NT2/D1 (cell line): Measurements from ENCODE around the gene PSMB5.

Experiments
- DNase-seq: peaks from one replicate; pipeline ENCODE4 v3.0.0-alpha.2; 2011; ENCODE audit warnings: low read depth, low spot score
- H3K27me3 ChIP-seq: 2 replicates; pipeline ENCODE4 v1.6.0; 2011; ENCODE audit warnings: mild to moderate bottlenecking; ENCODE audit not compliant: insufficient read length, insufficient read depth
- H3K36me3 ChIP-seq: 2 replicates; pipeline ENCODE4 v1.6.1; 2011; ENCODE audit warnings: mild to moderate bottlenecking, low read length, mixed read lengths; ENCODE audit not compliant: insufficient read depth, insufficient read length
- H3K4me1 ChIP-seq: 2 replicates; pipeline ENCODE4 v1.5.1; 2011; ENCODE audit not compliant: insufficient read depth, insufficient read length
- H3K4me3 ChIP-seq: 2 replicates; pipeline ENCODE4 v1.5.1; 2011; ENCODE audit warnings: low read depth; ENCODE audit not compliant: insufficient read length
- H3K9ac ChIP-seq: 2 replicates; pipeline ENCODE4 v1.6.0; 2011; ENCODE audit warnings: low read depth; ENCODE audit not compliant: insufficient read length
- H3K9me3 ChIP-seq: 2 replicates; pipeline ENCODE4 v1.5.1; 2011; ENCODE audit warnings: mild to moderate bottlenecking, low read length; ENCODE audit not compliant: insufficient read depth
- SUZ12 ChIP-seq: IDR thresholded peaks from 2 replicates; pipeline ENCODE4 v1.6.1; 2011; ENCODE audit not compliant: insufficient read length, insufficient read depth; ENCODE audit errors: extremely low read depth
- YY1 ChIP-seq: IDR thresholded peaks from 2 replicates; pipeline ENCODE4 v1.6.1; 2011; ENCODE audit not compliant: insufficient read length, insufficient read depth
- ZNF274 ChIP-seq: IDR thresholded peaks from 2 replicates; pipeline ENCODE4 v1.6.1; 2011; ENCODE audit warnings: mild to moderate bottlenecking, low read depth, low read length

PSMB5 gene

DNA sequence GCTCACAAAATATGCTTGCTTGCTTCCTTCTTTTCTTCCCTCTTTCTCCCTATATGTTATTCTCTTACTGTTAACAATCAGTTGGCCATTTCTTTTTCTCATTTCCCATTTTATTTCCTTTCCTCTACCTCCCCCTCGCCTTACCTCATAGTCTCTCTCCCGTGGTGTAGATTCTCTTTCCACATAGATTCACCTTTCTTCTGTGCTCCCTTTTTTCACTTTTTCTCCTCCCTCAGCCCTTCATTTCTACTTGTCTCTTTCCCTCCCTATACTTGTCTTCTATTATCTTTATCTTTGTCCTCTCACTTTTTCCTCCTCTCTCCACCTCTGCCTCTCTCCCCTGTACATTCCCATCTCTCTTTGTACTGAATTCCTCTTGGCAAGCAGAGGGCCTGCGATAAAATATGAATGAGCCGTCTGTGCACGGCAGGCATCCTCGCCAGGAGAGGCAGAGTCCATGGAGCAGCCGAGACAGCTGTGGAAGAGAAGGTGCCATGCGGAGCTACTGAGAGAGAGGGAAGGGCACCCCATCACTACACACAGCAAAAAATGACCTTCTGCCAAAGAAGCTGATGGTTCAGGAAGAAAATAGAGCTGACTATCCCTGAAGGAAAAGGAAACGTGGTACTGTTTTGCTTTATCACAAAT lies 36.9 kb downstream of the PSMB5 start:
- H3K27me3 ChIP-seq: no peaks in the 10 kb centered on the region

DNA sequence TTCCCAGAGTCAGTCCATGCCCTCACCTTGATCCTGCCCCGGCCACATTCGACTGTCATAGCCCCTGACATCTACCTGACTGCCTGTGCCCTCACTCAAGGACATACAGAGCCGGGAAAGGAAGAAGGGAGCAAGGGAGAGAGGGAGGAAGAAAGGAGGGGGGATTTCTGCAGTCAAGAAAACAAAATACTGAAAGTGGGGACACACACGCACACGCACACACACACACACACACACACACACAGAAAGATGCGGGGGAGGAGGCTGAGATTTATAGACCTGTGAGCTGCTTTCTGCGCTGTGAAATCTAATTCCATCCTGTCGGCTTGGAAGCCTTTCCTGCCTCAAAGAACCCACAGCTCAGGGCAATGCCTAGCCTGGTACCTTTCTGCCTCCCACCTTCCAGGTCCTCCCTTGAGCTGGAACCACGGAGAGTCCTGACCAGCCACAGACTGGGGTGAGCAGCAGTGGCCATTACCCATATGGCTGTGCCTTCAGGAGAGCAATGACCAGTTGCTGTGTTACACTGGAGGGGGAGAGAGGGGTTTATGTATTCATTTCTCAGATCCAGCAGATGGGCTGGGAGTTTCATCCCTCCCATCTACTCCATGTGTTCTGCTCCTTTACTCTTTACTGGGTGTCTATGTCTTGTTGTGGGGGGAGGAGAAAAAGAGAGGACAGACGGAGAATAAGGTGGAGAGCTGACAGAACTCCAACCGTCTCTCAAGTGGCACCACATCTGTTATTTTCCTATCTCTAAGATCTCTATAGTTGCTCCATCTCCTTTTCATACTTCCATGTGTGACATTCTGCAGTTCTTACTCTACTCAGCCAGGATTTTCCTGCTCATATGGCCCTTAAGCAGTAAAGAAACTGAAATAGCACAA lies 37.7 kb downstream of the PSMB5 start:
- Histone ChIP-seq H3K4me1 (no peaks in the 10 kb centered on the region), H3K9me3 (no peaks in the 10 kb centered on the region), H3K4me3 (no peak overlapping the region), H3K9ac (no peak overlapping the region), H3K27me3 (no peaks in the 10 kb centered on the region), H3K36me3 (peaks cover 4% of the 10 kb centered on the region)
- TF ChIP-seq SUZ12: no peak
- TF ChIP-seq YY1: no peak
- no peak for TF ChIP-seq ZNF274
- no peak for DNase-seq

More for the DNA sequence above, 36.9 kb downstream of the PSMB5 start:
- no peaks in the 10 kb centered on the region for H3K4me1 ChIP-seq
- H3K36me3 ChIP-seq: peaks cover 4% of the 10 kb centered on the region
- H3K9me3 ChIP-seq: no peaks in the 10 kb centered on the region
- no peak overlapping the region for H3K4me3 ChIP-seq
- no peak overlapping the region for H3K9ac ChIP-seq
- DNase-seq: no peak
- TF ChIP-seq ZNF274 (no peak), YY1 (no peak), SUZ12 (no peak)

- no peak for DNase-seq
- H3K4me3 ChIP-seq: no peak overlapping the region
- H3K27me3 ChIP-seq: no peaks in the 10 kb centered on the region
- no peaks in the 10 kb centered on the region for H3K9me3 ChIP-seq
- H3K36me3 ChIP-seq: peaks cover 4% of the 10 kb centered on the region
- no peaks in the 10 kb centered on the region for H3K4me1 ChIP-seq
- H3K9ac ChIP-seq: no peak overlapping the region
- TF ChIP-seq YY1: no peak
Measured at GRCh38 chr14:22995889-22996625, 38.6 kb downstream of the PSMB5 start.

- Histone ChIP-seq H3K9ac (no peak overlapping the region), H3K36me3 (peaks cover 6% of the 10 kb centered on the region), H3K9me3 (no peaks in the 10 kb centered on the region), H3K4me3 (no peak overlapping the region), H3K4me1 (no peaks in the 10 kb centered on the region), H3K27me3 (no peaks in the 10 kb centered on the region)
- no peak for DNase-seq
- no peak for TF ChIP-seq ZNF274
- no peak for TF ChIP-seq SUZ12
- no peak for TF ChIP-seq YY1
Measured at GRCh38 chr14:22994762-22995275, 39.9 kb downstream of the PSMB5 start.

DNA sequence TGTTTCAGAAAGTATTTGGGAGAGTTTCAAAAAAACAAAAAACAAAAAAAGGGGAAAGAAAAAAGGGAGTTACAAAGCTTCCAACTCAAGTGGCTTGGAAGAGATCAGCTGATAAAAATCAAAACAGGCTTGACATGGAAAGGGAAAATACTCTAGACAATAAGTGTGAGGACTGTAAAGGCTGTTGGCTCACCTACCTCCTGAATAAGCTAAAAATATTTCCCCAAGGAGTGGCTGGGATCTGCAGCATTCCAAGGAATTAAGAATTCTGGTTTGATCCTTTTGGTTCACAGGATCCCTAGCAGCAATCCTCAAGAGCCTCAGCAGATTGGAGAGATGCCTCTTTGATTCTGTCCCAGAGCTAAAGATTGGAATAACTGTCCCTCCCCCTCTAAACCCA lies 41.2 kb downstream of the PSMB5 start:
- Histone ChIP-seq H3K27me3 (no peaks in the 10 kb centered on the region), H3K9ac (no peak overlapping the region), H3K4me3 (no peak overlapping the region), H3K9me3 (no peaks in the 10 kb centered on the region), H3K4me1 (no peaks in the 10 kb centered on the region), H3K36me3 (peaks cover 5% of the 10 kb centered on the region)
- no peak for TF ChIP-seq ZNF274
- TF ChIP-seq YY1: no peak
- no peak for TF ChIP-seq SUZ12
- DNase-seq: no peak

- H3K4me1 ChIP-seq: no peaks in the 10 kb centered on the region
- peaks cover 7% of the 10 kb centered on the region for H3K36me3 ChIP-seq
- no peak overlapping the region for H3K4me3 ChIP-seq
- H3K9me3 ChIP-seq: no peaks in the 10 kb centered on the region
- no peak for TF ChIP-seq YY1
- no peak for TF ChIP-seq SUZ12
- no peak for TF ChIP-seq ZNF274
- H3K9ac ChIP-seq: no peak overlapping the region
- no peak for DNase-seq
- no peaks in the 10 kb centered on the region for H3K27me3 ChIP-seq
Measured at GRCh38 chr14:22991852-22992251, 42.8 kb downstream of the PSMB5 start.

DNA sequence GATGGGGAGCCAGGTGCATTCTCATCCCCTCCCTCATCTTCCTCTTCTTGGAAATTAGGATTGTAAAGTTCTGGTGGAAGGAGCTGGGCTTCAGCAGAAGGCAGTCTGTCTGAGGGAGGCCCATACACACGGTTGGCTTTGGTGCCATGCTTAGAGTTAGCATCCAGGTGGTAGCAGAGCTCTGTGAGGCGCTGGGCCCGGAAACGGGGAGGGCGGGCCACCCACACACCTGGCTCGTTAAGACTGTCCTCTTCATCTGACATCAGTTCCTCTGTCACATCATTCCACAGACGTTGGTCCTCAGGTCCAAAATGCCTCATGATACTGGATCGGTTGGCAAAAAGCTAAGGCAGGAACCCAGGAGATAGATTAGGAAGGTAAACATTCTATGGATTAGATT lies 47.4 kb downstream of the PSMB5 start:
- no peaks in the 10 kb centered on the region for H3K27me3 ChIP-seq
- DNase-seq: no peak
- no peak overlapping the region for H3K4me3 ChIP-seq
- no peaks in the 10 kb centered on the region for H3K9me3 ChIP-seq
- TF ChIP-seq YY1 (no peak), SUZ12 (no peak), ZNF274 (no peak)
- H3K4me1 ChIP-seq: peaks cover 3% of the 10 kb centered on the region
- peaks cover 7% of the 10 kb centered on the region for H3K36me3 ChIP-seq
- H3K9ac ChIP-seq: no peak overlapping the region
